ENCODE results near the gene EPHA4. TPM values are rescaled to one million over a fixed set of nuclear protein-coding genes. Genes with fewer than 3 reads are reported as not detected.

EPHA4 gene
- 18.6 and 21.3 TPM in 2 replicates for total RNA-seq

DNA sequence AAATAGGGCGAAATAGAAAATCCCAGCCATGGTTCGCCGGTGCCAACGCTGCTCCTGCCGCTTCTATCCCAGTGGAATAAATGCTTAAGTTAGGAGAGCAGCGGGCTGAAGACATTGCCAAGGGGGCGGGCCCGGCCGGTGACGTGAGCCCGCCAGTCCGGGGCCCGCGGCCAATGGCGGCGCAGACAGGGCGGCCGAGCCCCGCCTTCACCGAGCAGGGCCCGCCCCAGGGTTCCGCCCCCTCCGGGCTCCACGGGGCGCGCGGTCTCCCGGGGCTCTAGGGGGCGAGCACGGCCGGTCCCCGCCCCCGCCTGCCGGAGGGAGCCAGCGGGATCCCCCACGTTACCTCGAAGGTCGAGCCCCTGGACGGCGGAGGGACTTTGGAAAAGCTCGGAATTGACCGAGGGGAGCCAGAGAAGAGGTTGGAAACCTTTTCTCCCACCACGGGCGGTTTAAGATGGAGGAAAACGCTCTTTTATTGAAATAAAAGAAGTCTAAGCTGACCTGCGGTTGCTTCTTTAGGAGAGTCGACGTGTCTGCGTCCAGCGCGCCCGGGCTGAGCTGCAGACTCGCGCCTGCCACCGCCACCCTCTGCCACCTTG is at the start of gene EPHA4:
Gene EPHA4 (minus strand): TSS at position 86 of the 602 bp plus-strand sequence. CDS start 56 bp downstream, at position 30.

